GM10266 (cell line): ENCODE measurements around the gene EFCAB7.

Experiments used
- DNase-seq: peaks from one replicate; pipeline ENCODE4 v3.0.0; 2012; ENCODE audit errors: extremely low spot score
- CTCF ChIP-seq: IDR thresholded peaks from 2 replicates; pipeline ENCODE4 v1.5.1; 2012; ENCODE audit warnings: mild to moderate bottlenecking, low read depth; ENCODE audit not compliant: control insufficient read depth, insufficient read depth; ENCODE audit errors: missing control alignments

EFCAB7 gene

DNA sequence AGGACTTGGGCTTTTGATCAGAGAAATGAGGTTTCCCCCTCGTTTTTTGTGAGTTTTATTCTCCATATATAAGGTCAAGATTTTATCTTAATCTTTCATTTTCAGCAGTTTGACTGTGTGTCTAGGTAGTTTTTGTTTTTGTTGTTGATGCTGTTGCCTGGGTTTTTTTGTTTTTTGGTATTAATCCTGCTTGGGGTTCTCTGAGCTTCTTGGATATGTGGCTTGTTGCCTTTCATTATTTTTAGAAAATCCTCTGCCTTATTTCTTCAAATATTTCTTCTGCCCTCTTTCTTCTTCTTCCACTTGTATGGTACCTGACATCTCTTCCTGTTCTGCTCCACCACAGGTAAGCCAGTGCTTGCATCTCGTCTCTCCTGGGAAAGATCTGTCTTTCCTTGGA is 25.0 kb downstream of the EFCAB7 start:
- no peak for TF ChIP-seq CTCF
- no peak for DNase-seq

DNA sequence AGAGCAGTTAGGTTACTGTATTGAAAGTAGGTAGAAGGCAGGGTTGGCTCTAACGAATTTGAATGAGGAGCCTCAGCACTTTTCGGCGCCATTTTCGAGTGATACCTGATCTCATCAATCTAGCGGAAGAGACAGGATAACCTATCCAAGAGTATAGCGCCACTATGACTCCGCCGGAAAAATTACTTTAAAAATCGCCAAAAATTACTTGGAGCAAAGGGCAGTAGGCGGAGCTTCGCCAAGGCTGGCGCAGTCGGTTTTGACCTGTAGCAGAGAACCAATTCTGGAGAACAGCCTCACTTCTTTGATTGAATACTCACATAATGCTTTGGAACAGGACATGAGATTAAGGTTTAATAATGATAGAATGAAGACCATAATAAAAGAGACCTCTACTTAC is 25.6 kb downstream of the EFCAB7 start:
- DNase-seq, result no peak

DNA sequence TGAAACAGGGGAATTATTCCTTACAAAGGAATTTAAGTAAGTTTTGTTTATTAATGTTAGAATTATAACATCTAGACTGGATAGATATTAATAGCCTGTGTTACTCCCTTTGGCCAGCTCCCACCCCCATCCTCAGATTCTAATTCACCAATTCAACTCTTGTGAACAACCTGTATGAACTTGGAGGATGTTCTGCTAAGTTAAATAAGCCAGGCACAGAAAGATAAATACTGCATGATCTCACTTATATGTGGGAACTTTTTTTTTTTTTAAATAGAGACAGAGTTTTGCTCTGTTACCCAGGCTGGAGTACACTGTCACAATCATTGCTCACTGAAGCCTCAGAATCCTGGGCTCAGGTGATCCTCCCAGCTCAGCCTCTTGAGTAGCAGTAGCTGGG is 32.2 kb downstream of the EFCAB7 start:
- no peak for DNase-seq
- TF ChIP-seq CTCF, result no peak

More for the DNA sequence above, 25.6 kb downstream of the EFCAB7 start:
- TF ChIP-seq CTCF, result no peak

DNA sequence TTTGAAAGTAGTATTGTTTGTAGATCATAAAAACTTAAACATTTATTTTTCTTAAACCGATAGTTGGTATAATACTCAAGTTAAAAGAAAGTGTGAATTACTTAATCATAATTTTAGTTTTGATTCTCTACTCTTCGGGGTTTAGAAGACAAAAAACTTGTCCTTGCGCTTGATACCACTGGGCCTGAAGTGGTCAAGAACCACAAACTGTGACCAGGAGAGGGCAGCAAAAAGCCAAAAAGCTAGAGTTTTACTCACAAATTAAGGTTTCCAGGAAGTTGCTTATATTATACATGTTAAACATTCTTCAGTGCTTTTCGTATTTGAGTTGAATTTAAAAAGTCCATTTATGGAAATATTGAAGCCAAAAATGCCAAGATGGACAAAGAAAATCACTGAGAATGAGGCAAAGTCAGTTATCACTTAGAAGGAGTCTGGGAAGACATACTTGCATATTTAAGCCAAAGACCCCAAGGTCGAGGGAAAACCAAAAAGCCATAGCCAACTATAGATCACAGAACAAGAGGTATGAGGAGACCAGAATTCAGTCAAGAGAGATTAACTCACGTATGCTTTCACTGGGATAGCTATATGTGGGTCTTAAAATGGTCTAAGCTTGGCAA is 34.2 kb downstream of the EFCAB7 start:
- TF ChIP-seq CTCF, result peak; percentile 38
- DNase-seq, result no peak

GRCh38 chr1:63559357-63559756 is 36.0 kb downstream of the EFCAB7 start:
- DNase-seq, result no peak
- TF ChIP-seq CTCF, result no peak

DNA sequence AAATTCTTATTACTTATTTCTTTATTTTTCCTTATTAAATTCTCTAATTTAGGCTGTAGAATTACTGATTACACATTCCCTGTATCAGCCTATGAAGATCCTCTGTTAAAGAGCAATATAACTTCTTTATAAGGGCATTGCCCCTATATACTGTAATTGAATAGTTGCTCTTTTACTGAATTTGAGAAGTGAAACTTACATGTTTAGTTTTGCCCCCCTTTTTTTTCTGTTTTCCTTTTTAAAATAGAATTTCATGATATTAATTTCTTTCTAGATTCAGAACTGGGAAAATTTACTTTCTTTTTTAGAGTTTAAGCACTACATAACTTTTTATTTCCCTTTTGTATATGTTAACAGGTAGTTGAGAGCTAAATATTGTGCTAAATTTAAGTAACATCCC is 40.4 kb downstream of the EFCAB7 start:
- no peak for TF ChIP-seq CTCF
- DNase-seq, result no peak

DNA sequence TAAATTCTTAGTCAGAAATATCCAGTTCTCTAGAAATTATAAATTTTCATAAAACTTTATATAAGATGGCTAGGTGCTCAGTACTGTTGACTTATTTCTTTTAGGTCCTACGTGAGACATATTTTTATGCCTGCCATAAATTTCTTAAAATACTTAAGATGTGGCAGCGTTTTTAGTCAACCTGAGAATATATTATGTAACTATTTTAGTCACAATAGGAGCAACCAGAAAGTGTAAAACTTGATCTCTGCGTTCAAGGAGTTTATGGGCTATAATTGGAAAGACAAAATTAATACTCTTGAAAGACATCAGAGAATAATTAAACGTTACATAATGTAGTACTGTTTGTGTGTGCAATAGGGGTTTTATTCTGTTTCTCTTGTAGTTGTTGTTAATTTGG is 45.7 kb downstream of the EFCAB7 start:
- no peak for DNase-seq
- no peak for TF ChIP-seq CTCF
